HG02852 (cell line): ENCODE data around the gene PHOSPHO2.
"Not testable (repeated sequence)": the region's sequence is repeated elsewhere in the genome, so short reads cannot be mapped to it uniquely, and the experiment has no call there.

Source experiments
- ATAC-seq: cut with Tn5 transposase; IDR thresholded peaks from one replicate; pipeline ENCODE4 v1.9.1; 2021; ENCODE audit warnings: mild to moderate bottlenecking, moderate library complexity; ENCODE audit not compliant: unreplicated experiment

Gene PHOSPHO2

GRCh38 chr2:169683425-169684134, 10.7 kb upstream of the PHOSPHO2 start:
- ATAC-seq: no peak

- no peak for ATAC-seq
Measured at GRCh38 chr2:169684135-169684565, 10.1 kb upstream of the PHOSPHO2 start.

DNA sequence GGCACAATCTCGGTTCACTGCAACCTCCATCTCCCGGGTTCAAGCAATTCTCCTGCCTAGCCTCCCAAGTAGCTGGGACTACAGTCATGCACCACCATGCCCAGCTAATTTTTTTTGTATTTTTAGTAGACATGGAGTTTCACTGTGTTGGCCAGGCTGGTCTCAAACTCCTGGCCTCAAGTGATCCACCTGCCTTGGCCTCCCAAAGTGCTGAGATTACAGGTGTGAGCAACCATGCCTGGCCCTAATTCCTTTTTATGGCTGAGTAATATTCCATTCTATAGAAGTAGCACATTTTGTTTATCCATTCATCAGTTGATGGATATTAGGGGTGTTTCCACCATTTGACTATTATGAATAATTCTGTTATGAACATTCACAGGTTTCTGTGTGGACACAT, 9.6 kb upstream of the PHOSPHO2 start:
- not testable (repeated sequence) for ATAC-seq

DNA sequence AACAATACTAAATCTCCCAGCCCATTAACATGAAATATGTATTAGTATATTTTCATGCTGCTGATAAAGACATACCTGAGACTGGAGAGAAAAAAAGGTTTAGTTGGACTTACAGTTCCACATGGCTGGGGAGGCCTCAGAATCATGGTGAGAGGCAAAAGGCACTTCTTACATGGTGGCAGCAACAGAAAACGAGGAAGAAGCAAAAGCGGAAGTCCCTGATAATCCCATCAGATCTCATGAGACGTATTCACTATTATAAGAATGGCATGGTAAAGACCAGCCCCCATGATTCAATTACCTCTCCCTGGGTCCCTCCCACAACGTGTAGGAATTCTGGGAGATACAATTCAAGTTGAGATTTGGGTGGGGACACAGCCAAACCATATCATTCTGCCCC, 7.4 kb upstream of the PHOSPHO2 start:
- not testable (repeated sequence) for ATAC-seq

- not testable (repeated sequence) for ATAC-seq
Measured at GRCh38 chr2:169687943-169688342, 6.3 kb upstream of the PHOSPHO2 start.

DNA sequence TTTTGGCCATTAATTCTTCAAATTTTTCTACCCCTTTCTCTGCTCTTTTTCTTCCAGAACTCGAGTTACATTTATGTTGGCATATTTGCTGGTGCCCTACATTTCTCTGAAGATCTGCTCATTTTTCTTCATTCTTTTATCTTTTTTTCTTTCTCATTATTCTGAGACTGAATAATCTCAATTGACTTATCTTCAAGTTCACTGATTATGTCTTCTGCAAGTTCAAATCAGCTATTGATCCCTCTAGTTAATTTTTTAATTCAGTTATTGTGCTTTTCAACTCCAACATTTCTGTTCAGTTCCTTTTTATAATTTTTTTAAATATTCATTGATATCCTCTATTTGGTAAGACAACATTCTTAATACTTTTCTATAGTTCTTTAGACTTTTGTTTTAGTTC, 3.3 kb upstream of the PHOSPHO2 start:
- no peak for ATAC-seq

DNA sequence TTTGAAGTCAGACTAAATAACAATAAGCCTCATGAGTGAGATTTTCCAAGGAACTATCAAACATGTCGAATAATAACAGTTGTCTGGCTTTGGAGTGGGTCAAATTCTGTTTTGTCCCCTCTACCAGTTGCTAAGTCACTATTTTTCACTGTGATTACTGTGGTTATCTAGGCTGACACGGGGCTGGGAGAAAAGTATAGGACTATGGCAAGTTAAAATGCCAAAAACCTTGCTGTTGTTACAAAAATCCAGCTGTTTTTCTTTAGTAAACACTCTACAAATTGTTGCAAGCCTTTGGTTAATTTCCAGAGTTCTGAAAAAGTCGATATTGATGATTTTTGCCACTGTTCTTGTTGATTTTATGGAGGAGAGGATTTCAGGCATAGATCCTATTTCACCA, 1.6 kb upstream of the PHOSPHO2 start:
- no peak for ATAC-seq

DNA sequence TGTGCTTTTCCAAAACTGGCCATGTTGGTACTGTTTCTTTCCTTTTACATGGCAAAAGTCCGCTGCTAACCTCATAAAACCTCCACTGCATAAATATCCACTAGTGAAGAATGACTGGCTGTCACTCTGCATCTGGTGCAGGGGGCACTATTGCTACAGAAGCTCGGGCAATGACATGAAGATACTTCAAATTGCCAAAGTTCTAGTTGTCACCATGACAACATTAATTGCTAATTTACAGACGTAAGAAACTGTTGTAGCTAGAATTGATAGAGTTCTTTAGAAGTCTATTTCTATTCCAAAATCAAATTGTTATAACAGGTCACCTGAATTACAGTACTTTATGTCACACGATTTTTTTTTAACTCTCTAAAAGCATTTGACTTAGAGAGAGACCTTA, 909 bp upstream of the PHOSPHO2 start:
- no peak for ATAC-seq

DNA sequence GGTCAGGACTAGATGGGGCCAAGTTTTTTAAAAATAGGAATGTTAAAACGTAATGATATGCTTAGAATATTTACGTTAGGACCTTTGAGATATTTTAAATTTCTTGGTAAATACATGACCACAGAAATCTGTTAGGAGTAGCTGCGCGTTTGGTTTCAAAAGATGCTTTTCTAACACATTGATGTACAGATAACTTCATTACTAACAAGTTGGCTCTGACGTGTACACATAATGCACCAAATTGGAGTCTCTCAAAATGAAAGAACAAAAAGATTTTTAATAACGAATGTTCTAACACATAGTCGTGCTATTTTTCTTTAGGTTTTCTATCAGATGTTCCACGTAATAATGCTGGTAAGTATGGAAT, 608 bp downstream of the PHOSPHO2 start:
- no peak for ATAC-seq

GRCh38 chr2:169696381-169696780, 2.1 kb downstream of the PHOSPHO2 start:
- ATAC-seq: no peak

GRCh38 chr2:169699173-169699572, 4.9 kb downstream of the PHOSPHO2 start:
- not testable (repeated sequence) for ATAC-seq

GRCh38 chr2:169702996-169703395, 8.7 kb downstream of the PHOSPHO2 start:
- no peak for ATAC-seq

DNA sequence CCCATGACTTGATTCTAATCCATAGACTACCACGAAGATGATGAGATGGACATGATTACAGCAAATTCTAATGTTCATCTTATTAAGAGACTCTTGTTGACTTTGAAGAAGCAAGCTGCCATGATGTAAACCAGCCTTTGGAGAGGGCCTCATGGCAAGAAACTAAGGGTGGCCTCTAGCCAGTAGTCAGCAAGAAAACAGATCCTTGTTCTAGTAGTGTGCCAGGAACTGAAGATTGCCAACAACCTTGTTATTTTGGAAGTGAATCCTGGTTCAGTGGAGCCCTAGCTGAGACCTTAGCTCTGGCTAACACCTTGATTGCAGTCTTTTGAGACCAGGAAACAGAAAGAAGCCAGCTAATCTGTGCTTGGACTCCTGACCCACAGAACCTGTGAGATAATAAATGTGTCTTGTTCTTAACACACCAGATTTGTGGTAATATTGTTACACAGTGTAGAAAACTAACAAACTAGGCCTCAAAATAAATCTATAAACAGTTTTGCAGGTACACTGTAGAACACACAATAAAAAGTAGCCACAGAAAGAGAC, 10.0 kb downstream of the PHOSPHO2 start:
- no peak for ATAC-seq

DNA sequence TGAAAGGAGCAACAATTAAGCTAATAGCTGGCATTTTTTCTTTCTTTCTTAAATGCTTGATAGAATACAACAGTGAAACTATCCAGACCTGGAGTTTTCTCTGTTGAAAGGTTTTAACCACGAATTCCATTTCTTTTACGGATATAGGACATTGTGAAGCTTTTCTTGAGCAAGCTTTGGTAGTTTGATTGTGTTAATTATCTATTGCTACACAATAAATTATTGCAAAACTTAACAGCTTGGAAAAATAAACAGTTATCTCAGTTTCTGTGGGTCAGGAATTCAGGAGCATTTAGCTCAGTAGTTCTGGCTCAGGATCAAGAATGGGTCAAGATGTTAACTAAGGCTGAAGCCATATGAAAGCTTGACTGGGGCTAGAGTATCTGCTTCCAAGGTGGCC, 11.7 kb downstream of the PHOSPHO2 start:
- no peak for ATAC-seq

DNA sequence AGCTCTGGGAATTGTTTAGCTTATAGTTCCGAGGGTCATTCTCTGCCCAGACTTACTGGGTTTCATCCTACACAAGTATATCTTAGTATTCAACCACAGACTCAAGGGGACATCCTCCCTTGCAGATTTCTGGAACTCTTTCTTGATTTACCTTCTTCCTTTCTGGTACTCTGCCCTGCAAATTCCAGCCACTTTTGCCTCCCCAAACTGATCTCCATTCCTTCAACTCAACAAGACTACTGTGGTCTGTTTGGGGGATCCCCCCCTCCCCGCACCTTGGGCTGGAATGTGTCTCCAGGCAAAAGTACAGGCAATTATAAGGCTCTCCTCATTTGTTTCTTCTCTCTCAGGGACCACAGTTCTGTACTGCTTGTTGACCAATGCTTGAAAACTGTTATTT, 13.4 kb downstream of the PHOSPHO2 start:
- no peak for ATAC-seq

GRCh38 chr2:169709331-169709730, 15.1 kb downstream of the PHOSPHO2 start:
- ATAC-seq: no peak

DNA sequence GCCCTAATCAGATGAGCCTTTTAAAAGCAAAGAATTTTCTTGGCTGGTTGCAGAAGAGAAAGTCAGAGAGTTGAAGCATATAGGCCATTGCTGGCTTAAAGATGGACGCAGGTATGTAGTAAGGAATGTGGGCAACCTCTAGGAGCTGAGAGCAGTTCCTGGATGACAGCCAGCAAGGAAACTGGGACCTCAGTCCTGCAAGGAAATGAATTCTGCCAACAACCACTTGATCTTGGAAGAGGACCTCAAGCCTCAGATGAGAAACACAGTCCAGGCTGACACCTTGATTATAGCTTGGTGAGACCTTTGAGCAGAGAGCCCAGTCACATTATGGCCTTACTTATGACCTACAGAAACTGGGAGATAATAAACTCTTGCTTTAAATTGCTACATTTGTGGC, 15.7 kb downstream of the PHOSPHO2 start:
- ATAC-seq: no peak

DNA sequence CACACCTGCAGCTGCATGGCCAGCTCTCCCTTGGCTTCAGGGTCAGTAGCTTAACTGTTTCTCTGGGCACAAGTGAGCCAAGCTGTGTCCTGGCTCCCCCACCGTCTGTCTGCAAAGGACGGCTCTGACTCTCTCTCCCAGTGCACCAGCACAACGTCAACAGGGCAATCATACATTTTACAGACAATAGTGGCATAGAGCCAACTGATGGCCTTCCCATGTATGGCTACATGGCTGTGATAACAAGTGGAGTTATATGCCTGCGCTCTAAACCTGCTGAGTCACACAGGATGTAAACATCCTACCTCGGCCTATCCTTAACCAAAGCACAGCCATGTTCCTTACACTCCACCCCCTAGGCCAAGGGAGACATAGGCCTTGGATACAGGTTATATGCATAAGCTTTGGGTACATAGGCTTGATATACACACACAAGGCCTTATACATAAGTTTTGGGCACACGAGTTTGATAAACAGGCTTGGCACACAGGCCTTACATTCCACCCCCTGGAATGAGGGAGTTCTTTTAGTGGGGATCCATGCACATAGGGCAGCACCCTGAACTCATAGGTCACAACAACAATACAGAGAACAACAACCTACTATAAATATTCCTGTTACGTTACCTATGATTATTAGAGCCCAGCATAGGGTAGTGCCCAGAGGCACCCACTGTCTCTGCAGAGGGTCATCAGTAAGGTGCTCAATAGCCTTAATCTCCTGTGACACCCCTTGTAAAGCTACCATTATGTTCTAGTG, 17.7 kb downstream of the PHOSPHO2 start:
- ATAC-seq: no peak

- ATAC-seq: no peak
Measured at GRCh38 chr2:169712791-169713227, 18.5 kb downstream of the PHOSPHO2 start.

DNA sequence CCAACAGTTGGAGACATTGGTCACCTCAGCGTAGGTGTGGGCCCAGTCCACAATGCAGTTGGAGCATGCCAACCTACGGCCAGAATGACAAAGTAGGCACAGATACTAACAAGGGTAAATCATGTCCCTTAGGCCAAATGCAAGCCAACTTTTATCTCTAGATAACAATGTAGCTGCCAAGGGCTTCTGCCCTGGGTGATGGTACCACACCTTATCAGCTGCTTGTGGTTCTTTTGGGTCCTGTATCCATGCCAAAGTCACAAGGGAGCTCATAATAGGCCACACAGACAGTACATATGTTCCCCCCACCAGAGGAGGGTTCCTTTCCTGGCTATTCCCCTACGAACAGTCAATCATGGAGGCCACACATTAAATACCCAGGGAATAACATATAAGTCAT, 19.1 kb downstream of the PHOSPHO2 start:
- no peak for ATAC-seq

DNA sequence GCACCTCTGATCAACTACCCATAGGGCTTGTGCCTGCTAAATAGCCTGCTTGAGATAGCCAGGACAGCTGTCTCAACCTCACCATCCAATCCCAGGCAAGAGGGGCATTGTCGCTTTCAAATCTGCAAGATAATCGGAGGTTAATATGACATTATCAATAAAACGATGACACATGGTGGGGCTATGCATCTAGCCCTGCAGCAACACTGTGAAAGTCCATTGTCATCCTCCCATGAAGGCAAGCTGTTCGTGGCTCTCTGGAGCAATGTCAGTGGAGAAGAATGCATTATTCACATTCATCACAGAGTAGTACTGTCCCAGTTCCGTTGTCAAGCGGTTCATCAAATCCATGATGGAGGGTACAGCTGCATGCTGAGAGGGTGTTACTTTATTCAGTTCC, 20.4 kb downstream of the PHOSPHO2 start:
- ATAC-seq: no peak
